ENCODE results near the gene KL.

KL gene

DNA sequence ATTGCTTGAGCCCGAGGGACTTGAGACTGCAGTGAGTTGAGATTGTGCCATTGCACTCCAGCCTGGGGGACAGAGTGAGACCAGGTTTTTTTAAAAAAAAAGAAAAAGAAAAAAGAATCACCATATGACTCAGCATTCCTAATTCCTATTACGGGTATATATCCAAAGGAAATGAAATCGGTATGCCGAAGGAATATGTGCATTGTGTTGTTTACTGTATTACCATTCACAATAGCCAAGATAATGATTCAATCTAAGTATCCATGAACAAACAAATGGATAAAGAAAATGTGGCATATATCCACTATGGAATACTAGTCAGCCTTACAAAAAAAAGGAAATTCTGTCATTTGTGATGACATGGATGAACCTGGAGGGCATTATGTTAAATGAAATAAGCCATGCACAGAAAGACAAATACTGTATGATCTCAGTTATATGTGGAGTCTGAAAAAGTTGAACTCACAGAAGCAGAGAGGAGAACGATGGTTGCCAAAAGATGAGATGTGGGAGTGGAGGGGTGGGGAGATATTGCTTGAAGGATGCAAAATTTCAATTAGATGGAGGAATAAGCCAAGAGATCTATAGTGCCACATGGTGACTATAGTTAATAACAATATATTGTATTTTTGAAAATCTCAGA lies 4.3 kb upstream of the KL start:
- Histone ChIP-seq H3K36me3 (ENCODE audit: insufficient read depth, low read length) (no peaks in the 10 kb centered on the region), H3K9ac (ENCODE audit: low read depth, low read length) (no peak overlapping the region), H3K4me1 (ENCODE audit: insufficient read depth, low read length) (no peaks in the 10 kb centered on the region), H3K9me3 (ENCODE audit: control insufficient read depth, insufficient read depth, low read length) (peaks cover 9% of the 10 kb centered on the region; the same call in 1 of the 2 replicates)

DNA sequence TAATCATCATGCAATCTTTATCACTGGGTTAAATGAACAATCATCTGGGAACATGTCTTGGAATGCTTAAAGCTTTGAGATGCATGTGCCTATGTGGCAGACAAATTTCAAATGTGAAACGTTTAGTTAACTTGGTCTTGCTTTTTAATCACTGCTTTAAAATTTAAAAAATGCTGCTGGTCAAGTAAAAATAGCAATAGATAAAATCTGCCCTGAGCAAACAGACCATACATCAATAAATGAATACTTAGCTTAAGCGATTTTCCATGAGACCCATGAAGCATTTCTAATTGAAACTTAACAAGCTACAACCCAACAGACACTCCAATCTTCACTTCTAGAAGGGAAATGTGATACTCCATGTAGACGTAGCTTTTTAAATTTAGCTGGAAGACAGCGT lies 1.9 kb upstream of the KL start:
- no peak overlapping the region for H3K9ac ChIP-seq (ENCODE audit: low read depth, low read length)
- H3K4me1 ChIP-seq (ENCODE audit: insufficient read depth, low read length) = no peaks in the 10 kb centered on the region
- H3K36me3 ChIP-seq (ENCODE audit: insufficient read depth, low read length) = no peaks in the 10 kb centered on the region
- H3K9me3 ChIP-seq (ENCODE audit: control insufficient read depth, insufficient read depth, low read length) = no peaks in the 10 kb centered on the region

DNA sequence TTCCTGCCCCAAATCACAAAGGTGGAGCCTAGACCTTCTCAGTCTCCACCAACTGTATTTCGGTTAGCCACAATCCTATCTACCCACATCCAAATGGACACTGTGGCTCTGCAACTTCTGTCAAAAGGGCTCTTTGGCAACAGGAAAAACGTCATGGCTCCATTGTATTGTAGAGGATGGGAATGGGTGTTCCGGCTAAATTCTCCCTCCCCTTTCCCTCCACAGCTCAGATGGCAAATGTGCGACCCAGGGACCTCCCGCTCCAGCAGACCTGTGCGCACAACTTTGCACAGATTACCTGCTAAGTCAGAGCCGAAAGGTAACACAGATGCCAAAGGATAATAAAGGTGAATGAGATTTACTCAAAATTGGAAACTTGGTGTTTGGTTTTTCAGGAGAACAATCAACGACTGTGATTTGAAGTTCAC lies 968 bp upstream of the KL start:
- Histone ChIP-seq H3K4me1 (ENCODE audit: insufficient read depth, low read length) (no peaks in the 10 kb centered on the region), H3K9me3 (ENCODE audit: control insufficient read depth, insufficient read depth, low read length) (no peaks in the 10 kb centered on the region), H3K9ac (ENCODE audit: low read depth, low read length) (peak overlapping the region; percentile 24; the same call in 1 of the 2 replicates), H3K36me3 (ENCODE audit: insufficient read depth, low read length) (no peaks in the 10 kb centered on the region)

DNA sequence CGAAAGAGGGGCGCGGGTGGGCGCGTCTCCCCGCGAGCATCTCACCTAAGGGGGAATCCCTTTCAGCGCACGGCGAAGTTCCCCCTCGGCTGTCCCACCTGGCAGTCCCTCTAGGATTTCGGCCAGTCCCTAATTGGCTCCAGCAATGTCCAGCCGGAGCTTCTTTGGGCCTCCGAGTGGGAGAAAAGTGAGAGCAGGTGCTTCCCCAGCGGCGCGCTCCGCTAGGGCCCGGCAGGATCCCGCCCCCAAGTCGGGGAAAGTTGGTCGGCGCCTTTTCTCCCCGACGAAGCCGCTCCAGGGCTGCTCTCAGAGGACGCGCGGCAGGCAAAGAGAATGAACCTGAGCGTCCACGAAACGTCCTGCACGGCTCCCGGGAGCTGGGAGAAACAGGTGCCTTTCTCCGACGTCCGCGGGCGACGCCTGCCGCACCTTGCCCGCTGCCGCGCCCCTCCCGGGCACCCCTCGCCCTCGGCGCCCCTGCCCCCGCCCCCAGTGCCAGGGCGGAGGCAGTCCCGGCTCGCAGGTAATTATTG lies 366 bp upstream of the KL start:
- Histone ChIP-seq H3K36me3 (ENCODE audit: insufficient read depth, low read length) (no peaks in the 10 kb centered on the region), H3K9me3 (ENCODE audit: control insufficient read depth, insufficient read depth, low read length) (no peaks in the 10 kb centered on the region), H3K9ac (ENCODE audit: low read depth, low read length) (peak overlapping the region; percentile 24; the same call in 1 of the 2 replicates), H3K4me1 (ENCODE audit: insufficient read depth, low read length) (no peaks in the 10 kb centered on the region)

DNA sequence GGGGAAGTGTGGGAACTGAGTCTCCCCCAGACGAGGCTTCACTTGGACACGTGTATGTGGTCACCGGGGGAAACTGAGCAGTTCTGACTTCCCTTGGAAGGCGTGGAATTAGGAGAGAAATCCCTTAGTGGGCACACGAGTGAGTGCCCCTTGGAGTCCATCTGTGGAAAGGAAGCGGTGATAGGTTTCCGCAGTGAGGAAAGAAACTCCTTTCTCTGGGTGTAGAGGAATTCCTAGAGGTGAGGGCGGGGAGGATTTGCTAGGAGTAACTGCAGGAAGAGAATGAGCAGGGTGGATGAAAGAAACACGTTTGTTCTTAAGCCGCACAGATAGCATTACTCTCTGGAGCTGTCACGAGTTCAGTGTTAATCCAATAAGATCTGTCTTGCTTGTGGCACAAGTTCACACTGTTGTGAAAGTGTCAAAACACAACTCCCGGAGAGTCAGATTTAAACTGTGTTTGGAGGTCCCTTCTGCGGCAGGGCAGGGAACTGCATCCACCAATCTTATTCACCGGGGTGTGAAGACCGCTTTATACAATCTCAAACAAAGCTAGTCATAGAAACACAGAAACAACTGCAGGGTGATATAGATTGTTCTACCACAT lies 1.2 kb downstream of the KL start:
- H3K4me1 ChIP-seq (ENCODE audit: insufficient read depth, low read length) = no peaks in the 10 kb centered on the region
- peak overlapping the region; percentile 42; the same call in 1 of the 2 replicates for H3K9ac ChIP-seq (ENCODE audit: low read depth, low read length)
- no peaks in the 10 kb centered on the region for H3K9me3 ChIP-seq (ENCODE audit: control insufficient read depth, insufficient read depth, low read length)
- no peaks in the 10 kb centered on the region for H3K36me3 ChIP-seq (ENCODE audit: insufficient read depth, low read length)

DNA sequence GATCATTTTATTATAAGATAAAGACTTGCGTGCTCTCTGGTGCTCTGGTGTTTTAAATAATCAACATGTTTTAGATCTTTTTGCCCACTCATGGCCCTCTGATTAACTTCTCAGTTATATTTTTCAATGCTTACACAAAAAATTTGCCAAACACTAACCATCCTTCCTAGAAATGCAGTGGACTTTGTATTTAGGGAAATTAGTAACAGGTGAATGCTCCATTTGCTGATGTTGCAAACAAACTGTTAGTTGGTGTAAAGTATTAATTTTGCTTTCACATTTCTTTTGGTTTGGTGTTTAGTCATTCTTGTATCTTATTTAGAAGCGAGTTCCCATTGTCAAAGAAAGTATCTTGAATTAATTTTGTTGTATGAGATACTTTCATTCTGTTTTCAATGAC lies 2.7 kb downstream of the KL start:
- Histone ChIP-seq H3K9ac (ENCODE audit: low read depth, low read length) (no peak overlapping the region), H3K36me3 (ENCODE audit: insufficient read depth, low read length) (no peaks in the 10 kb centered on the region), H3K4me1 (ENCODE audit: insufficient read depth, low read length) (no peaks in the 10 kb centered on the region), H3K9me3 (ENCODE audit: control insufficient read depth, insufficient read depth, low read length) (no peaks in the 10 kb centered on the region)

DNA sequence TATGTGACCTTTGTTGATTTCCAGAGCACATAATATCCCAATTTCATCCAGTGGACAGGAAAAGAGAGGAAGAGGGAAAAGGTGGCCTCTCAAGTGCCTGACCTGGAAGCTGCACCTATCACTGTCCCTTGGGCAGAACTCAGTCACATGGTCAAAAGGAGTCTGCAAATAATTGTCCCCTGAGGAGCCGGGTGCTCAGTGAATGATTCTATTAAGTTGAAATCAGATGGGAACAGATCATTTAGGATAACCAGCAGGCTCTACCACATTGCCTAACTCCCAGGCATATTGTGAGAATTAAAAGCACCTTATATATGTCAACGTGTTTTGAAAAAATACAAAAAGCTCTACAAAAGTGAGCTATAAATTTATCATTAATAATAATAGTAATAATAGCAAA lies 6.8 kb downstream of the KL start:
- Histone ChIP-seq H3K36me3 (ENCODE audit: insufficient read depth, low read length) (no peaks in the 10 kb centered on the region), H3K9ac (ENCODE audit: low read depth, low read length) (no peak overlapping the region), H3K4me1 (ENCODE audit: insufficient read depth, low read length) (no peaks in the 10 kb centered on the region), H3K9me3 (ENCODE audit: control insufficient read depth, insufficient read depth, low read length) (no peaks in the 10 kb centered on the region)

DNA sequence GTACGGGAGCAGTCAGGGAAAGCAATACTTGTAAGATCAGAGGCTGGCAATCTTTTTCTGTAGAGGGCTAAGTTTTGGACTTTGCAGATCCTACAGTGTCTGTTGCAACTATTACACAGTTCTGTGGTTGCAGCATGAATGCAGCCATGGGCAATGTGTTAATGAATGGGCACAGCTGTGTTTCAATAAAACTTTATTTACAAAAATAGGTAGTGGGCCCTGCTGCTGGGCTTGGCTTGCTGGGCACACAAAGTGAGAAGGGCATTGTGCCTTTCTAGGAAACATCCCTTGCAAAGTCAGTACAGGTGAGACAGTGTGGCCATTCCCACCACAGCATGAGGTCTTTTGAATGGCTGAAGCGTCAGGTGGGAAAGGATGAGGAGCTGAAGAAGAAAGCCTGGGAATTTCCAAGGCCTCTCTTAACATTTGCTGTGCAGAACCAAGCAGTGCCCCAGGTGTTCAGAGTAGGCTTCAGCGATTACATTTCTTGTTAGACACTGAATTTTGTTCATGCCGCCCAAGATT lies 9.1 kb downstream of the KL start:
- Histone ChIP-seq H3K4me1 (ENCODE audit: insufficient read depth, low read length) (no peaks in the 10 kb centered on the region), H3K9me3 (ENCODE audit: control insufficient read depth, insufficient read depth, low read length) (no peaks in the 10 kb centered on the region), H3K36me3 (ENCODE audit: insufficient read depth, low read length) (no peaks in the 10 kb centered on the region), H3K9ac (ENCODE audit: low read depth, low read length) (no peak overlapping the region)

DNA sequence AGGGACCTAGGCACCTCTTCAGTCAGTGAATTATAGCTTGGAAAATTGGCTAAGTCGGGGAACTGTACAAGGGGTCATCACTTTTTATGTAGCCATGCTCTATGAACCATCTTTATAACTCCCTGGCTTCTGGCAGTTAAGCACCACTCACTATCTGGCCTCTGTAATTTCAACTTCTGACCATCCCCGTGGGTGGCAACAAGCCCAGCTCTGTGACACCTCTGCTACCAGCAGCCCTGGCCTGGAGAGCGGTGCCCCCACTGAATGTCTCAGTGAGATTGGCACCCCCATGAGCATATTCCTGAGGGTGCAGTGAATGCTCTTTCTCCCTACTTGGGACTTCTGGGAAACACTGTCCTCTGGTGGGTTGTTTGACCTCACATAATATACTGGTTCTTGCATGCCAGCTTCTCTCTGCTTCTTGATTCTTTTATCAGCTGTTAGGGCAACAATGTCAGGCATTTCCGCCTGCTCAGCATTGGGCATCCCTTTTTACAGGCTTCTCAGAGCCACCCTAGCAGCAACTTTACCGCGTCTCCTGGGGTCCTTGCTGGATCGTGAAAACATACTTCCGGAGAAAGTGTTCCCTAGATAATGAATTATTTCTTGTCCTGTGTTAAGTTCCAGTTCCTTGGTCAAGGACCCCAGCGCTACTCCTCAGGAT lies 10.4 kb downstream of the KL start:
- no peak overlapping the region for H3K9ac ChIP-seq (ENCODE audit: low read depth, low read length)
- H3K9me3 ChIP-seq (ENCODE audit: control insufficient read depth, insufficient read depth, low read length) = no peaks in the 10 kb centered on the region
- H3K36me3 ChIP-seq (ENCODE audit: insufficient read depth, low read length) = no peaks in the 10 kb centered on the region
- no peaks in the 10 kb centered on the region for H3K4me1 ChIP-seq (ENCODE audit: insufficient read depth, low read length)

DNA sequence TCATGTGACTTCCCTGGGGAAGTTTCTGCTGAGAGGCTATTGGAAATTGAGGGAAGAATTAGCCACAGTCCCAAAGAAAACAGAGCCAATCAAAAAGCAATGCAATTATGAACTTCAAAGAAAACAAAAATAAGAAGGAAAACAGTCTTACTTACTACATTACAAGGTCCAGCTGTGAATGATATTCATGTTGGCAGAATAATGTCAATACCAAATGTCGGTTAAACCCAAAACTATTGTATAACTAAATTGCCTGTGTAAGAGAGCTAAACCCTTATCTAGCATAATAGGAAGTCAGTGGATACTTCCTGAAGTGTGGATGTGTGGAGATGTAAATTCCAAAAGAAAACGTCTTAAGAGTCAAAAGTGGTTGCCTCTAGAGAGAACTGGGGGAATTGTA lies 12.4 kb downstream of the KL start:
- Histone ChIP-seq H3K36me3 (ENCODE audit: insufficient read depth, low read length) (no peaks in the 10 kb centered on the region), H3K4me1 (ENCODE audit: insufficient read depth, low read length) (no peaks in the 10 kb centered on the region), H3K9me3 (ENCODE audit: control insufficient read depth, insufficient read depth, low read length) (no peaks in the 10 kb centered on the region), H3K9ac (ENCODE audit: low read depth, low read length) (no peak overlapping the region)

DNA sequence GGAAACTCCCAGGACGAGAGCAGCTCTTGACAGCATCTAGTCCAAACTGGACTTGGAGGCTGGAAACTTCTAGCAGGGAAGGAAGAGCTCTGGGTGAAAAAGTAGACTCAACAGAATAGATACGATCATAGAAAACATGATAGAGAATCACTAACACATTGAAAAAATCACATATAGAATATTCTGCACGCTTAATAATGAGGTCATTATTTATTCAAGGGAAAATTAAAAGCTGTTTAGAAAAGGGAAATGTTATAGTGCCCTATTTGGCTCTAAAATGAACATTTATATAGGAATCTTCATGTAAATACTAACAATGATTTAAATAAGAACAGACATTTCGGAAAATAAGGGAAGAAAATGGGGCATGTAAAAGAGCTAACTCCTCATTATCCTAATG lies 15.1 kb downstream of the KL start:
- H3K36me3 ChIP-seq (ENCODE audit: insufficient read depth, low read length) = no peaks in the 10 kb centered on the region
- no peak overlapping the region for H3K9ac ChIP-seq (ENCODE audit: low read depth, low read length)
- no peaks in the 10 kb centered on the region for H3K4me1 ChIP-seq (ENCODE audit: insufficient read depth, low read length)
- no peaks in the 10 kb centered on the region for H3K9me3 ChIP-seq (ENCODE audit: control insufficient read depth, insufficient read depth, low read length)

DNA sequence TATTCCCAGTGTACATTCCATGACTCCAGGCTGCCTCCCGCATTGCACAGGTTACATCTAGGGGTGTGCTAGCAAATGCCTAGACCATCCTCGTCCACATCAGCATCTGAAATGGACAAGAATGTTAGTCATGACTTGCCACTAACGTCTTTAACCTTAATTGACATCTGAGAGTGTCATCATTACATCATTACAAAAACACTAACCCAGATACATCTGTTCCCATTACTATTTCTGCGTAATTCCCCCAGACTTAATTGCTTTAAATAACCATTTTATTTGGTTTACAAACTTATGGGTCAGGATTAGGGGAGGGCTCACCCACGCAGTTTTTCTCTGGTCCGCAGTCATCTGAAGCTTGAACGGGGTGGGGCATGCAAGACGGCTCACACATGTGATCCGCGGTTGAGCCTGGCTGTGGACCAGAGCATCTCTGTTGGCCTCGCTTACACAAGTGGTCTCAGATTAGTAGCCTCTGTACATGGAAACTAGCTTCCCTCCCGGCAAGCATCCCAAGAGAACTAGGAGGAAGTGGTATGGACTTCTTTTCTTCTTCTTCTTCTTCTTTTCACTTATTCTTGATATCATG lies 15.9 kb downstream of the KL start:
- Histone ChIP-seq H3K4me1 (ENCODE audit: insufficient read depth, low read length) (no peaks in the 10 kb centered on the region), H3K9ac (ENCODE audit: low read depth, low read length) (no peak overlapping the region), H3K36me3 (ENCODE audit: insufficient read depth, low read length) (no peaks in the 10 kb centered on the region), H3K9me3 (ENCODE audit: control insufficient read depth, insufficient read depth, low read length) (no peaks in the 10 kb centered on the region)

DNA sequence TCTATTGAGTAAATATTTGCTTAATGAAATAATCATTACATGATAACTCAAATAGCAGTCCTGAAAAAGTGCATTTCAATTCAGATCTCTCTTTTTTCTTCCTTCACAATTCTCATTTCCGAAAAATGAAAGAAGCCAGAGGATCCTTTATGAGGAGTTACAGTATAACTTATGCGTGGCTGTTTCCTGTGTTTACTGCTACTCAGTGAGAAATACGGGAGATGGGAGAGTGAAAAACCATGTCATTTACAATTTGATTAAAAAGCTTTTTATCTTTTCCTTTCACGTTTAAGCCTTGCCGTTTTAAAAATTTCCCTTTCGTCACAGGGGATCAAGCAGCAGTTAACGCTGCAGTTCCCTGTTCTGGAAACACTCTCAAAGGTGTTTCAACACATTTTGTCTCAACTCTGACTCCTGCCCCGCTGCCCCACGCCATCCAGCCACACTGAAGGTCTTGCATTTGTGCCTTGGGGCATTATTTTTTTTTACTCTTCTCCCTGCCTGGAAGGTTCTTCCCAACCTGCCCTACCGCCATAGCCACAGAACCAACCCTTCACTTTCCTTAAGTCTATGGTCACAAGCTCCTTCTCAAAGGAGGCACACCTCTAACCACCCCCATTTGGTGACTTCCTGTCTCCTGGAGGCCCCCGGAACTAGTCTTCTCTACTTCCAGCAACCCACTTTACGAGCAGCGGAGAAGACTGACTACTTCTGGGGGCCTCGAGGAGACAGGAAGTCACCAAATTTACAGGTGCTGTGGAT lies 17.0 kb downstream of the KL start:
- H3K9me3 ChIP-seq (ENCODE audit: control insufficient read depth, insufficient read depth, low read length) = no peaks in the 10 kb centered on the region
- H3K36me3 ChIP-seq (ENCODE audit: insufficient read depth, low read length) = no peaks in the 10 kb centered on the region
- H3K9ac ChIP-seq (ENCODE audit: low read depth, low read length) = no peak overlapping the region
- no peaks in the 10 kb centered on the region for H3K4me1 ChIP-seq (ENCODE audit: insufficient read depth, low read length)

DNA sequence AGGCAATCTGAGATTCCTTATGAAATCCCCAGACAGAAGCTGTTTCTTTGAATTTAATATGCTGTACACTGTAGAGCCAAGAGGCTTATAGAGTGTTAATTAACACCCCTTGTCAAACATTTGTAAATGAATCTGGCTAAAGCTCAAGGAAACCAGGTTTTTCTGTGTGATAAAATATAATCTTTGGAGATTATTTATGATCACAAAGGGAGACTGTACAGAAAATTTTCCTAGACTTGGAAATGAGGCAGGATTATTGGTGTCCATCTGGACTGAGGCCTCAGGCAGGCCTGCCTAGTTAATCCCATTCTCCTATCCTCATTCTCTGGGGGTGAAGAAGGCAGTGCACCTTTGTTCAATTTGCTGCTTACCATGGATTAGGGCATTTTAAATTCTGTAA lies 17.8 kb downstream of the KL start:
- Histone ChIP-seq H3K9me3 (ENCODE audit: control insufficient read depth, insufficient read depth, low read length) (no peaks in the 10 kb centered on the region), H3K36me3 (ENCODE audit: insufficient read depth, low read length) (no peaks in the 10 kb centered on the region), H3K9ac (ENCODE audit: low read depth, low read length) (no peak overlapping the region), H3K4me1 (ENCODE audit: insufficient read depth, low read length) (no peaks in the 10 kb centered on the region)
